Ascending aorta (tissue), 2 donors: ENCODE results near the gene BANP. TPM values are rescaled to one million over a fixed set of nuclear protein-coding genes. Genes with fewer than 3 reads are reported as not detected.

Source experiments
- DNase-seq, 2 donors: peaks; one replicate each; pipeline ENCODE4 v3.0.0-alpha.2; 2019; ENCODE audit warnings: low spot score in 2 of 2
- H3K27ac ChIP-seq, 2 donors: fragments of 200-600 bp; sonication (generic); one replicate each; pipeline ENCODE4 v1.5.1; 2016 to 2017; ENCODE audit warnings: mild to moderate bottlenecking in 1 of 2
- H3K27me3 ChIP-seq: fragments of 200-600 bp; sonication (generic); one replicate; pipeline ENCODE4 v1.5.1; 2017
- H3K36me3 ChIP-seq, 2 donors: fragments of 200-600 bp; sonication (generic); one replicate each; pipeline ENCODE4 v1.5.1; 2016
- H3K4me1 ChIP-seq, 2 donors: fragments of 200-600 bp; sonication (generic); one replicate each; pipeline ENCODE4 v1.5.1; 2016 to 2017; ENCODE audit warnings: mild to moderate bottlenecking in 1 of 2
- H3K4me3 ChIP-seq, 2 donors: fragments of 200-600 bp; sonication (generic); one replicate each; pipeline ENCODE4 v1.5.1; 2016 to 2017; ENCODE audit warnings: mild to moderate bottlenecking in 1 of 2
- H3K9me3 ChIP-seq, 2 donors: fragments of 200-600 bp; sonication (generic); one replicate each; pipeline ENCODE4 v1.5.1; 2016
- intact Hi-C: fragments of 100-400 bp; cut with DNase I; formaldehyde crosslinking; loops from one replicate; pipeline ENCODE4 v1.15.1; 2023
- total RNA-seq: library from RNA; depleted of rRNA; stranded (reverse); fragments of >200 nt; gene quantifications from one replicate; pipeline ENCODE4 v1.1.0, GENCODE V29; 2016
- TF ChIP-seq, protein P1 (sequence below), 3 experiments: fragments of 200-600 bp in 2 of 3; fragments of 450-650 bp in 1 of 3; sonication (generic) in 2 of 3; IDR thresholded peaks; one replicate each; pipeline ENCODE4 v1.5.1; 2016 to 2019; ENCODE audit warnings: antibody characterized with exemption in 3 of 3, mild to moderate bottlenecking in 1 of 3, moderate library complexity in 1 of 3

The BANP gene
- total RNA-seq, 1 donor from 2014 or later: 23.4 TPM

DNA sequence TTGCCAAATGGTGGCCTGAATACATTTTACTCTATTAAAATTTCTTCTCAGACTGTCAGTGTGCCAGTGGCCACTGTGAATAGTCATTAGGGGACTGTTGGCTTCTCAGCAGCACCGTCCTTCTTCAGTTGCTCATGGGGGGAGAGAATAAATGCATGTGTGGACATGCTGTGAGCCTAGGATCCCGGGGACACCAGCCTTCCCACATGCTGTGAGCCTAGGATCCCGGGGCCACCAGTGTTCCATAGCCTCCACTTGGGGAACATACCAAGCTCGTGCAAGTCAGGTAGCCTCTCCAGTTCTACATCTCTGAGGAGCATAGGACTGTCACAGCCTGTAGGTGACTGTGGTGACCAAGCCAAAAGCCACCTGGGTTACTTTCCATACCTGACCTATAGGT is 51.5 kb downstream of the BANP start:
- peak in 1 of 2 donors; percentile 53 for DNase-seq
- intact Hi-C loops: no loop called here
- Histone ChIP-seq H3K4me1 (no peaks in the 10 kb centered on the region), H3K27me3 (no peaks in the 10 kb centered on the region), H3K4me3 (no peak overlapping the region), H3K36me3 (peaks cover 12 to 26% of the 10 kb centered on the region in 2 donors), H3K9me3 (no peaks in the 10 kb centered on the region), H3K27ac (no peak overlapping the region)
- TF ChIP-seq, protein P1, sequence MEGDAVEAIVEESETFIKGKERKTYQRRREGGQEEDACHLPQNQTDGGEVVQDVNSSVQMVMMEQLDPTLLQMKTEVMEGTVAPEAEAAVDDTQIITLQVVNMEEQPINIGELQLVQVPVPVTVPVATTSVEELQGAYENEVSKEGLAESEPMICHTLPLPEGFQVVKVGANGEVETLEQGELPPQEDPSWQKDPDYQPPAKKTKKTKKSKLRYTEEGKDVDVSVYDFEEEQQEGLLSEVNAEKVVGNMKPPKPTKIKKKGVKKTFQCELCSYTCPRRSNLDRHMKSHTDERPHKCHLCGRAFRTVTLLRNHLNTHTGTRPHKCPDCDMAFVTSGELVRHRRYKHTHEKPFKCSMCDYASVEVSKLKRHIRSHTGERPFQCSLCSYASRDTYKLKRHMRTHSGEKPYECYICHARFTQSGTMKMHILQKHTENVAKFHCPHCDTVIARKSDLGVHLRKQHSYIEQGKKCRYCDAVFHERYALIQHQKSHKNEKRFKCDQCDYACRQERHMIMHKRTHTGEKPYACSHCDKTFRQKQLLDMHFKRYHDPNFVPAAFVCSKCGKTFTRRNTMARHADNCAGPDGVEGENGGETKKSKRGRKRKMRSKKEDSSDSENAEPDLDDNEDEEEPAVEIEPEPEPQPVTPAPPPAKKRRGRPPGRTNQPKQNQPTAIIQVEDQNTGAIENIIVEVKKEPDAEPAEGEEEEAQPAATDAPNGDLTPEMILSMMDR (IDR thresholded peaks at IDR 0.05): no peak

DNA sequence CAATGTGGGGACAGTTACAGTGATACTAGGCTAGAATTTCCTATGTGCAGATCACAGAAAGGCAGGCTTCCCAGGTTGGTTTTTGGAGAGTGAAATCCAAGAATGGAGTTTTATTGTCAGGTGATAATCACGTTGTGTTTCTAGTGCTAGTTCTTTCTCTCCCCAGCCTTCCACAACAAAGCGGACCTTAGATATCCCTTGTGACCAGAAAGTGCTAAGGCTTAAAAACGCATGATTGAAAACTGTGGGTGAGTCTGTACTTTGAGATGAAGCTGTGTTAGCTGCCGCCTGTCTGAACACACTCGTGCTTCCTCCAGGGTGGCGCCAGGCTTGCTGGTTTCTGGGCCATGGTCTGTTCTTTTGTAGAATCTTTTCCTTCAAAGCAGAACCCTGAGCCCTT is 52.1 kb downstream of the BANP start:
- Histone ChIP-seq H3K27ac (no peak overlapping the region), H3K4me3 (no peak overlapping the region), H3K36me3 (peaks cover 16 to 27% of the 10 kb centered on the region in 2 donors), H3K9me3 (no peaks in the 10 kb centered on the region), H3K27me3 (no peaks in the 10 kb centered on the region), H3K4me1 (no peaks in the 10 kb centered on the region)
- DNase-seq: peak in 1 of 2 donors; percentile 18
- TF ChIP-seq, protein P1 (IDR thresholded peaks at IDR 0.05): no peak
- intact Hi-C loops: no loop called here

DNA sequence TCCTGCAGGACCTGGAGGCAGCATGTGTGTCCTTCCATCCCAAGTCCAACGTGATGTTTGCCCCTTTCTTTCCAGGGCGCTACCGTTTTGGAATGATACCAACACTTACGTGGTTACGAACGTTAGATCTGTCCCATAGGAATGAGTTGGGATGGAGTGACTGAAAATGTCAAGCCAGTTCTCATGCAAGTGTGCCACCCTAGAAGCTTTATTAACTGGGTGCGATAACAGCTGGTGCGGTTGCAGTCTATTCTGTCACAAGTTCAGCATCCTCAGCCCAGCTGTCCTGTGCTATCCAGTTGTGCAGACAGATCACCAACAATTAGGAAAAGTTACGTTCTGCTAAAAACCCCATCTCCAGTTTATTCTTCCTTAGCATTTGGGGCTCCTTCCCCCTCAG is 52.5 kb downstream of the BANP start:
- Histone ChIP-seq H3K27ac (no peak overlapping the region), H3K9me3 (no peaks in the 10 kb centered on the region), H3K4me3 (no peak overlapping the region), H3K36me3 (peaks cover 16 to 26% of the 10 kb centered on the region in 2 donors), H3K4me1 (no peaks in the 10 kb centered on the region), H3K27me3 (no peaks in the 10 kb centered on the region)
- DNase-seq: no peak
- TF ChIP-seq, protein P1 (IDR thresholded peaks at IDR 0.05): no peak
- intact Hi-C loops: no loop called here

DNA sequence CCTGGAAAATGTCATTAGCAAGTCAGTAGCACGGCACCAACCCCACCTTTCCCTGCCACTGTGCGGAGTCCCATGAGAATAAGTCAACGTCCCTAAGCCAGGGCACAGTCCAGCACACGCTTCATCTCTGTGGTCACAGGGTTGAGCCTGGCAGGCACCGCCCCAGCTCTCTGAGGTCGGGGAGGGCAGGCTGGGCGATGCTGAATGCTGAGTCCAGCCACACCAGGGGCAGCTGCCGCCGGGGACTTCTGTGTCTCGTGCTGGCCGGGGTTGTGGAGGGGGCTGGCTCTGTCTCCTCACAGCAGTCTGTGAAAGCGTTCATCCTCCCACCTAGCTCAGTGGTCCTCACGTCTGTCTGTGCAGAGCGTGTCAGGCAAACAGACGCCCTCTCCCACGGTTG is 53.2 kb downstream of the BANP start:
- Histone ChIP-seq H3K27me3 (no peaks in the 10 kb centered on the region), H3K4me3 (no peak overlapping the region), H3K27ac (no peak overlapping the region), H3K4me1 (no peaks in the 10 kb centered on the region), H3K9me3 (no peaks in the 10 kb centered on the region), H3K36me3 (peaks cover 16 to 26% of the 10 kb centered on the region in 2 donors)
- intact Hi-C loops: no loop called here
- DNase-seq: no peak
- TF ChIP-seq, protein P1 (IDR thresholded peaks at IDR 0.05): no peak

DNA sequence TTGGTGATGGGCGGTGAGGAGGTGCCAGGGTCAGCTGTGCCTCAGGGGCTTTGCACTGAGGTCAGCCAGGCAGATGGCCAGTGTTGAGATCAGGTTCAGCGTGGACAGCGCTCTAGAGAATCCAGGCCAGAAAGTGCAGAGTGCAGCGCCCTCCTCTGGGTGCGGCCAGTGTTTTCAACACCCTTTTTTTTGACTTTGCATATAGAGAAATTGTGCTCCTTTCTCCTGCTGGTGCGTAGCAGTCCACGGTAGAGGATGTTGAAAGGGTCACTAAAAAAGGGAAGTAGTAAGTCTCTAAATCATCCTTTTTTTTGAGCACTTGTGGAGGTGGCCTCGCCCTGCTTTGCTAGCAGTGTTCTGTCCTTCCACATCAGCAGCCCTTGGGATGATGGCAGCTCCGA is 53.9 kb downstream of the BANP start:
- DNase-seq: no peak
- H3K4me3 ChIP-seq: no peak overlapping the region
- no peak overlapping the region for H3K27ac ChIP-seq
- H3K27me3 ChIP-seq: no peaks in the 10 kb centered on the region
- H3K4me1 ChIP-seq: no peaks in the 10 kb centered on the region
- peaks cover 16 to 26% of the 10 kb centered on the region in 2 donors for H3K36me3 ChIP-seq
- TF ChIP-seq, protein P1 (IDR thresholded peaks at IDR 0.05): peak in 1 of 3 experiments; percentile 8
- H3K9me3 ChIP-seq: no peaks in the 10 kb centered on the region
- intact Hi-C loops: no loop called here

DNA sequence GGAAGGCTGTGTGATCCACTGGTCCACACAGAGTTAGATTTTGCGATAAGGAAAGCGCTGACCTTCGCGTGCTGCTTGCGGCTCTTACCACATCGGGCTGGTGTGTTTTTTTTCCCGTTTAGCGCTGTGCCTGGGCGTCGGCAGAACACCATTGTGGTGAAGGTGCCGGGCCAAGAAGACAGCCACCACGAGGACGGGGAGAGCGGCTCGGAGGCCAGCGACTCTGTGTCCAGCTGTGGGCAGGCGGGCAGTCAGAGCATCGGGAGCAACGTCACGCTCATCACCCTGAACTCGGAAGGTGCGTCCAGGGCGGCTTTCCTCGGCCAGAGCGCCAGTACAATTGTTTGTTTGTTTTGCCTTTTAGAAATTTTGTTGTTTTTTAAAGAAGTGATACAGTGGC is 54.7 kb downstream of the BANP start:
- Histone ChIP-seq H3K4me1 (no peaks in the 10 kb centered on the region), H3K9me3 (no peaks in the 10 kb centered on the region), H3K27ac (no peak overlapping the region), H3K27me3 (no peaks in the 10 kb centered on the region), H3K36me3 (peaks cover 16 to 26% of the 10 kb centered on the region in 2 donors), H3K4me3 (no peak overlapping the region)
- DNase-seq: no peak
- TF ChIP-seq, protein P1 (IDR thresholded peaks at IDR 0.05): no peak
- intact Hi-C loops: no loop called here
